NCI-H2196 treated with DMSO at 0.1 percent for 48 hours (cell line): ENCODE data around the gene OLFML2A.

ENCODE experiments used
- DNase-seq: peaks from one replicate; lab custom pipeline; 2025; ENCODE audit not compliant: unreplicated experiment; lab: John Stamatoyannopoulos, UW

Gene OLFML2A

GRCh38 chr9:124852121-124852828 lies 75.3 kb downstream of the OLFML2A start:
- no peak for DNase-seq

DNA sequence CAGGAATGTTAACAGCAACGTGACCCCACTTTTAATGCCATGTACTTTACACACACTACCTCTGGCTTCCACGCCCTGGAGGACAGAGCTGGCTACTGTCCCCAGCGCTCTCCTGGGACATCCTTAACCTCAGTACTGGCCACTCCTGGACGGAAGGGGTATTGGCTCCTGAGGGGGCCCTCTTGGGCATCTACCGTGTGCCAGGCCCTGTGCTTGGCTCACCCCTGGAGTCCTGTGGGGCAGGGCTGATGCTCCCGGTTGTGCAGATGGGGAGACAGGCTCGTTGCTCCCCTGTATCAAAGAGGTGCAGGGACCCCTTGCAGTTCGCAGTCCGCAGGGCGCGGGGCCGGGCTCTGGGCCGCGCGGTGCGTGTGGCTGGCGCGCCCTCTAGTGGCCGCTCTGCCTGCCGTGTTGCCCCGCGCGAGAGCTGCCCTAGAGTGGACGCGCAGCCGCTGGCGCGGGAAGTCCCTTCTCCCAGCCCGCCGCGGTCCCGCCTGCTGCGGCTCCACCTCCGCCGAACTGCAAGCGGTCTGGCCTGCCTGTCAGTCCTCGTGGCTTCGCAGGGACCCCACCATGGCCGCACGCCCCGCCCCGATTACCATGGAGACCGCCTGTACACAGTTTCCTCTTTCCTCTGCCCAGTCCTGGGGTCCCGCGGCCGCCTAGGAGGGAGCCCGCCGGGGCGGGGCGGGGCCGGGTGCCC lies 76.0 kb downstream of the OLFML2A start, which contains the start of gene WDR38:
WDR38 (plus strand) TSS at position 632 of the 703 bp plus-strand sequence. CDS start 72 bp downstream, outside the sequence.
- peak; percentile 41 for DNase-seq

GRCh38 chr9:124853605-124854143 lies 76.7 kb downstream of the OLFML2A start:
- DNase-seq, result no peak

DNA sequence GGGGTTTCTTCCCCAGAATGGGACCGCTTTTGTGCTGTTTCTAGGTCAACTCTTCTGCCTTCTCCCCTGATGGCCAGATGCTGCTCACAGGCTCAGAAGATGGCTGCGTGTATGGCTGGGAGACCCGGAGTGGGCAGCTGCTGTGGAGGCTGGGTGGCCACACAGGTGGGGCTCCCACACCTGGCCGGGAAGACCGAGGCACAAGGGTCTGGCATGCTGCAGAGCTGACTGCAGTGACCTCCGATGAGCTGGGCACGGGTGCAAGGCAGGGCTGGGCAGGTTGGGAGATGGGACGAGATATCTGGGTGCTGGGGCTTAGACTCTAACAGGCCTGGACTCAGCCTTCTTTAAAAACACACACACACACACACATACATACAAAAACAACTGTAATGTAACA lies 77.2 kb downstream of the OLFML2A start:
- DNase-seq, result no peak

- no peak for DNase-seq
Observed at GRCh38 chr9:124854822-124855221, 77.9 kb downstream of the OLFML2A start.

GRCh38 chr9:124855566-124855943 lies 78.6 kb downstream of the OLFML2A start:
- no peak for DNase-seq

DNA sequence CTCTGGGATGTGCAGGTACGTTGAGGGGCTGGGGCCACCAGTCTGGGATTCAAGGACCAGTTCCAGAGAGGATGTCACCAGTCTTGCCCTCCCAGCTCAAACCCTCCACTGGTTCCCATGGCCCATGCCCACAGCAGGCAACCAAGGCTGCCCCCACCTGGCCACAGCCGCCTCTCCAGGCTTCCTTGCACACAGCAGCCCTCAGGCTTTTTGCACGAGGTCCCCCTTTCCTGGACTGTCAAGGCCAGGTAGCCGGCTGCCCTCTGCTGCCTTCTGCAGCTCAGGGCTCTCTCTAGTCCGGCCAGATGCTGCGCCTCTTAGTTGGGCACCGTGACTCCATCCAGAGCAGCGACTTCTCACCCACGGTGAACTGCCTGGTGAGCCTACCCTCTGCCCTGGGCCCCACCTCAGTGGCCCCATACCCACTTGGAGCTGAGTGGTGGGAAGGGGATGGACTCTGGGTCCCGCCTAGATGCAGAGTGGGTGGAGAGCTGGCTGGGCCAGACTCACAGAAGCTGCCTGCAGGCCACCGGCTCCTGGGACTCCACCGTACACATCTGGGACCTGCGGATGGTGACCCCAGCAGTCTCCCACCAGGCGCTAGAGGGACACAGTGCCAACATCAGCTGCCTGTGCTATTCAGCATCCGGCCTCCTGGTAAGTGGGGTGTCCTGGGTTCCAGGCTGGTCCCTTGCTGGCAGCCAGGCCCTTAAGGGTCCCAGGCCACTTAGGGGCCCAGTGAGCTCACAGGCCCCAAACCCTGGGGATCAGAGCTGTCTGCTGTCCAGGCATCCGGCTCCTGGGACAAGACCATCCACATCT lies 79.2 kb downstream of the OLFML2A start:
- DNase-seq, result no peak

DNA sequence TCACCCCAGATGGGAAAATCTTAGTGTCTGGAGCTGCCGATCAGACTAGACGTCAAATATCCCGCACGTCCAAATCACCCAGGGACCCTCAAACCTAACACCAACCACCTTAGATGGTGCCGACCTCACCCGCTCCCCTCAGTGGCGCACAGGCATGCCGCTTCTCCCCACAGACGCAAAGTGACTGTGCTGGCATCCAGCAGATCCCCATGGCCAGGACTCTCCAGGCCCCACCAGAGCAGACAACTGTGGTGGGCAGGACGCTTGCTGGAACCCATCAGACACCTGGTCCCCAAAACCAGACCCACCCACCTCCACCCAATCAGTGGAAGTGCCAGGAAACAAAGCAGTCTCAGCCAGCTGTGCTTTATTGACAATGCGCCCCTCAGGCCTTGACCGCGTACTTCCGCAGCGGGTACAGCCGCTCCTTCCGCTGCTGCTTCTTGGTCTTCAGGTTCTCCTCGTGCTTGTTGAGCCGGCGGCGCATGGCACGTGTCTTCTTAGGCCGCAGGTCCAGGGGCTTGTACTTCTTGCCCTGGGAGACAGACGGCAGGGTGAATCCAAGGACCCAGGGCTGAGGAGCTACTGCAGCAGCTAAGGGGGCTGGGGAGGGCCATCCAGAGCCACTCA lies 80.7 kb downstream of the OLFML2A start:
- no peak for DNase-seq

GRCh38 chr9:124858330-124859046 lies 81.6 kb downstream of the OLFML2A start:
- DNase-seq, result no peak

DNA sequence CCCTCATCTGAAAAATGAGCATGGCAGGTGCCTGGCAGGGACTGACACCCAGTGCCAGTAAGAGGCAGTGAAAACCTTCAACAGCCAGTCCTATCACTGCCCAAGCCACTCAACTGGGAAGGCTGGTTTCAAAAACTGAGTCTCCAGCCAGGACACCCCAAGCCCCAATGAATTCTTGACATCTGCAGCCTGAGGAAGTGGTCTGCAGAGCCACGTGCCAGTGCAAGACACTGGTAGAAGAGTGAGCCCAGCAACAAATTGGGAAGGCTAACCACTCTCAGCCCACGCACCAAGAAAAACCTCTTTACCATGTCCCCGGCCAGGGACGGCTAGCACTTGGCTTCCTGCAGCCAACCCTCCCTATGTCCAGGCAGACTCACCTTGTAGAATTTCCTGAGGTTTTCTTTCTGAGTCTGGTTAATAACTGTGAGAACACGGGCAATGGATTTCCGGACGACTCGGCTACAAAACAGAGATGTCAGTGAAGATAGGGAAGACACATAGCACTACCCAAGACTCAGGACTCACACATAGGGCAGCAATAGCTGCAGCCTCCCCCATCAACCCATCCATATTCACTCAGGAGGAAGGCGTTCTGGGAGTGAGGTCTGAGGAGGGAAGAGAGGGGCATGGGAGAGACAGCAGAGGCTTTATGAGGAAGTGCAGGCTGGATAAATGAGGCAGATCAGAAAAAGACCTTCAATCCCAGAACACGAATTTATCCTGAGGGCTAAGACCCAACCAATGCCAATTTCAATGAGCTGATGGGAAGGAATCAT lies 83.1 kb downstream of the OLFML2A start:
- no peak for DNase-seq

DNA sequence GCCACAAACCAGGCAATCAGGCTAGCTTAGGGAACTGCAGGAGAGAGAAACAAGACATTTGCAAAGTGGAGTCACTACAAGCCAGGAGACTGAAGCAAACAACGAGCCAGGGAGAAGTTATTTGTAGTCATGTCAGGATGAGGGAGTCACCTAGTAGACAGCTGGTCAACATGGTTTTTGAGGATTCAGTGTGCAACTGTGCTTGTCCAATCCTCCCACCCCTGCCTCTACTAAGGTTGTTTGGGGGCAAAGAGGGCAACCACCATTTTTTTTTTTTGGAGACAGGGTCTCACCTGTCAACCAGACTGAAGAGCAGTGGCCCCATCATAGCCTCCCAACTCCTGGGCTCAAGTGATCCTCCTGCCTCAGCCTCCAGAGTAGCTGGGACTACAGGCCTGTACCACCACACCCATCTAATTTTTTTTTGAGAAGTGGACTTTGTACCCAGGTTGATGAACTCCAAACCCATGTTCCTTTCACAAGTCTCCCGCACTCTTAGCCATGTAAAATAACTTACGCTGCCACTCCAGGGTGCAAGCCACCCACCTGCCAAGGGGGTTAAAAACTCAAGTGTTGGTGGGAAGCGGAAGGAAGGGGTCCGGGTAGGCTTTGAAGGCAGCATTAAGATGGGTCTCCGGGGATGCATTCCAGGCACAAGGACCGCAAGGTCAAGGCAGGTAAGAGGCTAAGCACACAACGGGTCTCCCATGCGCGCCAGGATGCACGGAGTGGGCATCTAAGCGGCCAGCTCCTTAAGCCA lies 83.8 kb downstream of the OLFML2A start:
- DNase-seq, result no peak

DNA sequence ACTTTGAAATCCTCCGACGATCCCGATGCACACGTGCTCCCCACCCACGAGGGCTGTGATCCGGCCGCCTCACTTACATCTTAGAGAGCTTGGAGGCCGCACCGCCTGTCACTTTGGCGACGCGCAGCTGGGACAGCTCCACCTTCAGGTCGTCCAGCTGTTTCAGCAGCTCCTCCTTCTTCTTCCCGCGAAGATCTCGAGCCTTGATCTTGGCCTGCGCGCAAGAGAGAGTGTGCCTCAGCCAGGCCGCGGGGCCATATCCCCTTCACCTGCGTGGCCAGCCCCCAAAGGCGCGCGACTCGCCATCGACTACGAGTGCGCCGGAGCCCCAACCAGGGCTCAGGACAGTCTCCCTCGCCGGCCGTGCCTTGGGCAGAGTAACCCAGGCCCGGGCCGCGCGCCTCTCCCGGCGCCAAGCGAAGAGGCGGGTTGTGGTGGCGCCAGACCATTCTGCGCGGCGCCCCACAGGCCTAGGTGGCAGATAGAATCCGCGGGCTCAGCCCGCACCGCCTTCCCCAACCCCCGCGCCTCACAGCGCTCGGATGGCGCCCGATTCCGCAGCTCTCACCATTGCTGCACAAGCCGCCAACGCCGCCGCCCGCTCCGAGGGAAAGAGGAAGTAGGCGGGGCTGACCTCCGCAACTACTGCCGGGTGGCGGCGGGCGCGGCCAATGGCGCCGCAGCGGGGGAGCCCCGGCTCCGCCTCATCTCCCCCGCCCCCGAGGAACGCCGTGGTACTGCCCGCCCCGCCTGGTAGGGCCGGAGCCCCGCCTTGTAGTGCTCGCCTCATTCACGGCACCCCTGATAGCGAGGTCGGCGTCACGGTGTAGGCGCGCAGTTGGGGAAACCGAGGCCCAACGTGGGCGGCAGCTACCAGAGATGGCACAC lies 84.7 kb downstream of the OLFML2A start, which contains the start of the genes ARPC5L and RPL35:
ARPC5L (plus strand) TSS at position 789 of the 888 bp plus-strand sequence. CDS start 7,161 bp downstream, outside the sequence.
RPL35 (minus strand) TSS at position 616 of the 888 bp plus-strand sequence; CDS start at position 571, 45 bp downstream.
- peak; percentile 87 for DNase-seq

GRCh38 chr9:124863371-124863871 lies 86.5 kb downstream of the OLFML2A start:
- no peak for DNase-seq
